HG03521 (cell line): ENCODE results near the gene SULT1C3.

Experiments used
- ATAC-seq: cut with Tn5 transposase; IDR thresholded peaks from one replicate; pipeline ENCODE4 v1.9.1; 2021; ENCODE audit warnings: mild to moderate bottlenecking, moderate library complexity; ENCODE audit not compliant: unreplicated experiment

SULT1C3 gene

GRCh38 chr2:108297436-108298141 is 57.8 kb downstream of the SULT1C3 start:
- ATAC-seq, result no peak

GRCh38 chr2:108301558-108301957 is 61.8 kb downstream of the SULT1C3 start:
- no peak for ATAC-seq

- ATAC-seq, result no peak
Measured at GRCh38 chr2:108304975-108305374, 65.2 kb downstream of the SULT1C3 start.

- ATAC-seq, result no peak
Measured at GRCh38 chr2:108305901-108306300, 66.1 kb downstream of the SULT1C3 start.

- ATAC-seq, result no peak
Measured at GRCh38 chr2:108309903-108310302, 70.1 kb downstream of the SULT1C3 start.
